ENCODE measurements around the gene UGT2B17.

DNA sequence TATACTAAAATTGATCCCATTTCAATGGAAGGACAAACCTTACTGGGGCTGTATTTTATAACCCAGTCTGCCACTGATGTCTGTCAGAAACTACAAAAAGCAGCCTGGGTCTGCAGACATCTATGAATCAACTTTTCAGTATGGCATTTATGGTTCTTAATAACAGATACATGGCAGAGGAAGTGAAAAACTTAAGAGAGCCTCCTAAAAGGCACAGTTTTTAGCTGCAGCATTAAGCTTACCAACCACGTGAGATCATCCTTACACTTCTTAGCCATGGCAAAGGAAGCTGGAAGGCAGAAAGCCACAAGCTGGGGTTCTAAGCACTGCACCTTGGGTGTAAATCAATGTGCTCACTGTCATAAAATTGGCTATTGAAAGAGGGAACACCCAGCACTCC lies 16.6 kb upstream of the UGT2B17 start:
- TF ChIP-seq CTCF (IDR thresholded peaks at IDR 0.05) (no peak), POLR2A (IDR thresholded peaks at IDR 0.05) (no peak), POLR2AphosphoS5 (IDR thresholded peaks at IDR 0.05) (no peak)
